IPS-NIHi11 (cell line): ENCODE measurements around the gene COL5A3.
A peak's percentile ranks its signal among the peaks of the same experiment; 100 is the strongest.
"Not testable (repeated sequence)": the region's sequence is repeated elsewhere in the genome, so short reads cannot be mapped to it uniquely, and the experiment has no call there.

ENCODE experiments used
- DNase-seq: peaks from one replicate; pipeline ENCODE4 v3.0.0; 2012; ENCODE audit warnings: mixed read lengths, low spot score

COL5A3 gene

GRCh38 chr19:10010247-10010691 is at the start of gene COL5A3:
Gene COL5A3 (minus strand): TSS chr19:10010504. CDS start chr19:10010385, 119 bp downstream.
- DNase-seq: peak; percentile 81

GRCh38 chr19:10052602-10053360 is 42.5 kb upstream of the COL5A3 start:
- DNase-seq: no peak

GRCh38 chr19:10049626-10050025 is 39.3 kb upstream of the COL5A3 start:
- no peak for DNase-seq

GRCh38 chr19:10045371-10045770 is 35.1 kb upstream of the COL5A3 start:
- DNase-seq: no peak

- DNase-seq: peak; percentile 62
These were observed 34.1 kb upstream of the COL5A3 start for GRCh38 chr19:10044390-10044789.

GRCh38 chr19:10043286-10043927 is 33.1 kb upstream of the COL5A3 start:
- DNase-seq: no peak

GRCh38 chr19:10037809-10038208 is 27.5 kb upstream of the COL5A3 start:
- no peak for DNase-seq

GRCh38 chr19:10037367-10037766 is 27.1 kb upstream of the COL5A3 start:
- no peak for DNase-seq

GRCh38 chr19:10036601-10037071 is 26.3 kb upstream of the COL5A3 start:
- DNase-seq: no peak

GRCh38 chr19:10033614-10034013 is 23.3 kb upstream of the COL5A3 start:
- DNase-seq: no peak

- peak; percentile 100 for DNase-seq
These were observed 17.1 kb upstream of the COL5A3 start for GRCh38 chr19:10027158-10027997.

GRCh38 chr19:10026744-10027143 is 16.4 kb upstream of the COL5A3 start:
- DNase-seq: no peak

GRCh38 chr19:10023096-10023495 is 12.8 kb upstream of the COL5A3 start:
- not testable (repeated sequence) for DNase-seq

GRCh38 chr19:10021863-10022262 is 11.6 kb upstream of the COL5A3 start:
- DNase-seq: no peak

GRCh38 chr19:10021446-10021845 is 11.1 kb upstream of the COL5A3 start:
- DNase-seq: no peak

GRCh38 chr19:10020851-10021250 is 10.5 kb upstream of the COL5A3 start:
- no peak for DNase-seq

- DNase-seq: no peak
These were observed 8.9 kb upstream of the COL5A3 start for GRCh38 chr19:10019246-10019645.

- DNase-seq: no peak
These were observed 8.5 kb upstream of the COL5A3 start for GRCh38 chr19:10018786-10019185.

- DNase-seq: no peak
These were observed 8.0 kb upstream of the COL5A3 start for GRCh38 chr19:10018263-10018662.

GRCh38 chr19:10013834-10014618 is 3.7 kb upstream of the COL5A3 start:
- no peak for DNase-seq

GRCh38 chr19:10013316-10013715 is 3.0 kb upstream of the COL5A3 start, which contains the start of gene RDH8:
Gene RDH8 (plus strand): TSS chr19:10013483. CDS start chr19:10013498, 15 bp downstream.
- no peak for DNase-seq

GRCh38 chr19:10011974-10012373 is 1.7 kb upstream of the COL5A3 start:
- no peak for DNase-seq
